GM19025 (cell line): ENCODE results near the gene SGSM2.

Experiments
- ATAC-seq: cut with Tn5 transposase; IDR thresholded peaks from one replicate; pipeline ENCODE4 v1.9.1; 2021; ENCODE audit warnings: mild to moderate bottlenecking, low read depth, moderate library complexity; ENCODE audit not compliant: unreplicated experiment

The SGSM2 gene

GRCh38 chr17:2366747-2367494 is 29.6 kb downstream of the SGSM2 start:
- no peak for ATAC-seq

DNA sequence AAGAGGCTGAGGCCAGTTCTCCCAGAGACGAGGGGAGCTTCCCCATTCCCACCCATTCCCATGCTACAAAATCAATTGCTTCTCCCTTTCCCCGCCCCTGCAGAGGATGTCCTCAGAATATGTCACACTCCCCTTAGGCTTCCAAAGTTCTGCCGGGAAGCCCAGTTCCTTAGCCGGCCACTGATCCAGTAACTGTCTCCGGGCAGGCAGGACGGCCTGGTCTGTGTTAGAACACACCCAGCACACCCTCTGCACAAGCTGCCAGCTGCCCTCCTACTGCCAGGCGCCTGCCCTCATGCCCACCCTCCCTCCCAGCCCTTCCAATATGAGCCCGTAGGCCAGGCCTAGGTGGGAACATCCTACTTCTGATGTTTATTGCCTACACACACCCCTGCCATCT is 31.1 kb downstream of the SGSM2 start:
- no peak for ATAC-seq

GRCh38 chr17:2369039-2369438 is 31.7 kb downstream of the SGSM2 start:
- ATAC-seq = no peak

DNA sequence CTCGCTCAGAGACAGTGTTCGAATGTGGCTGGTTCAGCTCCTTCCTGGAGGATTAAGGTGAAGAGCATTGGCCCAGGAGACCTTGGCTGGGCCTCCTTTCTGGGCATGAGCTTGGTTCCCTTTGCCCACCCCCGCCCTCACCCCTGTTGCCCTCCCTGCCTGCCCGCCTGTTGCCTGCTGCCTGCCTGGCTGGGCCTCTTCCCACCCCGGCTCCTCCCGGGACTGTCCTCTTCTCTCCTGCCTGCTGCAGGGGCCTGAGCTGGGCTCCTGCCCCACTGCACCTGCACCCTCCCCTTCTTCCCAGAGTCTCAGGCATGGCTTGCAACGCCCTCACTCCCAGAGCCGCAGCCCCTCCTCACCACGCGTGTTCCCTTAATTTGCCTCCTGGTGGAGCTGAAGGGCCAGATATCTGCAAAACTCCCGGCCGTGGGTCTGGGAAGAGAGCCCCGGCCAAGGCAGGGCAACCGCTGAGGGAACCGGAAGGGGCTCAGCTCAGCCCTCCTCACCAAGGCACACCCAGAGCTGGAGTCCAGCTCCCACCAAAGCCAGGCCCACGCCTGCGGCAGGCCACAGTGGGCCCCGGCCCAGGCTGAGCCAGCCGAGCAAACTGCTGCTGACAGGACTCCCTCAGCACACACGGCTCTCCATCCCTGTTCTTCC is 32.4 kb downstream of the SGSM2 start:
- no peak for ATAC-seq

DNA sequence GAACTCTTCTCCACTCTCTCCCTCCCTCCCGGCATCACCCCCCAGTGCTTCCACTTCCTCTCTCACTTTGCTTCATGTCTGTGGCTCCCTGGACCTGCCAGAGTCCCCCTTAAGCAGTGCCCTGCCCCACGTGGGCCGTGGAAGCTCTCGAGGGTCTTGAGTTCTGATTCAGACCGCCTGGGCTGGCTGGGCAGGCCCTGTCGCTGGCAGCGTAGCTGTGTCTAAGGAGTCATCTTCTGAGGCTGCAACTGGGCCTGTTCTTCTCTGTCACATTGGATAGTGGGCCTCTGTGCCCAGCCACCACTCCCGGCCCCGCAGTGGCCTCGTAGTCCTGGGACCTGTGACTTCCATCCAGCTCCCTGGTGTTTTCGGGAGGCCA is 32.9 kb downstream of the SGSM2 start:
- ATAC-seq = no peak

DNA sequence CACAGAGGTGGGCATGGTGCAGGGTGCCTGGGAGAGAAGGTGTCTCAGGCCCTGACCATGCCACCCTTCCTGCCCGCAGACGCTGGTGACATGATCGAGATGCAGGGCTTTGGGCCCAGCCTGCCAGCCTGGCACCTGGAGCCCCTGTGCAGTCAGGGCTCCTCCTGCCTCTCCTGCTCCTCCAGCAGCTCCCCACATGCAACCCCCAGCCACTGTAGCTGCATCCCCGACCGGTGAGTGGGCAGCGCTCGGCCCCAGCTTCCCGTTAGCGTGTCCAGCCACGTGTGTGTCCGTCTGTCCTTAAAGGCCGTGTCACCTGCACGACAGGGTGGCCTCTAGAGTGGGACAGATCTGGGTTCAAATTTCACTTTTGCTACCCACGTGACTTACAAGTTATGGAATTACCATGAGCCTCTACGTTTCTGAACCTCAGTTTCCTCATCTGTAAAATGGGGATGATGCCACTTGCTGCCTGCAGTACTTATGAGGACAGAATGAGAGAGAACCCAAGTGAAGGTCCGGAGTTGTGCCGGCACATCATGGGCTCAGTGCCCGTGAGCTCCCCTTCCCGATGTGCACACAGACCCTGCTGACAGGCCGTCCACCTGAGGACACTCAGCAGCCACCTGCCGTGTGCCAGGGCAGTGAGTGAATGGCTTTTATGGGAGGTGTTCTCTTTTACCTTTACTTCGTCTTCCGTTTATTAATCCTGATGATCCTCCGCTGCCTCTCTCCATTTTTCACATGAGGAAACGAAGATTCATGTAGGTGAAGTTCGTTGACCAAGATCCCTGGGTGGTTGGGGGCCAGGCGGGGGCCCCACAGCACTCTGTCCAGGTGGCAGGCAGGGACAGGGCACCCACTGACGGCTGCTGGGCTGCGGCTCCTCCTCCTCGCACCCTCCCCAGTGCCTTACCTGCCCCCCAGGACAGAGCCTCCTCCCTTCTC is 34.2 kb downstream of the SGSM2 start:
- no peak for ATAC-seq

- ATAC-seq = no peak
Measured at GRCh38 chr17:2372180-2372579, 34.9 kb downstream of the SGSM2 start.

DNA sequence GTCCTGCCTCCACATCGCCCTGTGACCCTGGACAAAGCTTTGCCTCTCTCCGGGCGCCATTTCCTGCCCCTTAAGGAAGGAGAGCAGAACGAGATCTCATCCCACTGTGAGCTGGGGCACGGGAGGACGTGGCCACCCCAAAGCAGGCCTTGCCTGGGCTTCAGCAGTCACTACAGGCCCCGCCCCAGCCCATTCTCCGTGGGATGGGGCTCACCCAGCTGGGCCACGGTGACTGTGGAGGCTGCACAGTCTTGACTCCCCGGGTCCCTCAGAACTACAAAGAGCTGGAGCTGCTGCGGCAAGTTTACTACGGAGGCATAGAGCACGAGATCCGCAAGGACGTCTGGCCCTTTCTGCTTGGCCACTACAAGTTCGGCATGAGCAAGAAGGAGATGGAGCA is 35.4 kb downstream of the SGSM2 start:
- ATAC-seq = no peak

- ATAC-seq = no peak
Measured at GRCh38 chr17:2373179-2373578, 35.9 kb downstream of the SGSM2 start.

DNA sequence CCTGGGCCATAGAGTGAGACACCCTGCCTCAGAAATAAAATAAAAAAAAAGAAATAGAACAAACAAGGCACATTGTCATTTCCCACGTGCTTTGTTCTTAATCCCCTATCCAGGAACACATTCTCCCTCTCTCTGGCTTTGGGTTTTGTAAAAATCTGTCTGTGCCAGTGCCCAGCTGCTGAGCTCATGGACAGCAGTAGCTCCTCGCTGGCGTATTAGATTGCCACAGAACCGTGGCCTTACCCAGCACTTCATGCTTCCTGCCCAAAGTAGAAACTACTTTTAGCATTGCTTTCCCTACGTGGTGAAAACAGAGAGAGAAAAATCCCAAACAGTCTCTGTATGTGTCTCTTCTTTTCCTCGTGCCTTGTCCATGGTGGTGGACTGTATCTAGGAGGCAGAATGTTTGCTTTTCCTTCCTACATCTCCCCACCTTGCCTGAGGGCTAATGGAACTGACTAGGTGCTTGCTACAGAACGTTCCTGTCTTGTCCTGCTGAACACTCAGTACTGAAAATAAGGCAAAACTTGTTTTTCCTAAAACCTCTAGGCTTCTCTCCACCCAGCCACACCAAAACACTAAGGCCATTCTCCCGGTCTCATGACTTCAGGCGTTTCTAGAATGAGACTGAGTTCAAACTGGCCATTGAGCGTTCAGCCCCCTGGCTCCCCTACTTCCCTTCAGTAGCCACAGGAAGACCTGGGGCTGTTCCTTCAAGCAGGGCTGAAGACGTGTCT is 37.4 kb downstream of the SGSM2 start:
- no peak for ATAC-seq

GRCh38 chr17:2375406-2375805 is 38.1 kb downstream of the SGSM2 start:
- ATAC-seq = no peak

- ATAC-seq = no peak
Measured at GRCh38 chr17:2376107-2376506, 38.8 kb downstream of the SGSM2 start.

DNA sequence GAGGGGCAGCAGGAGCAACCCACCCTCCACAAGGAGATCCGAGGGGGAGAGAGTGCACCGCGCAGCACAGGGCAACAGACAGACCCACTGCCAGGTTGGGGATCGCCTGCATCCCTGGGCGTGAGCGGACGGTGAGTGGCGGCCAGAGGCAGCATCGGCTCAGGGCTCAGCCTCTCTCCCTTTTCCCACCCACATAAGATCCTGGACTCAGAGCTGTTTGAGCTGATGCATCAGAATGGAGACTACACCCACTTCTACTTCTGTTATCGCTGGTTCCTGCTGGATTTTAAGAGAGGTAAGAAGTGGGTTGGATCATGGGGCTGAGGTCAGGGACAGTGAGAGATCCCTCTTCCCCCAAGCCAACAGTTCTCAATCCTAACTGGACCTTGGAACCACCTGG is 40.4 kb downstream of the SGSM2 start:
- no peak for ATAC-seq

- no peak for ATAC-seq
Measured at GRCh38 chr17:2378905-2379304, 41.6 kb downstream of the SGSM2 start.

DNA sequence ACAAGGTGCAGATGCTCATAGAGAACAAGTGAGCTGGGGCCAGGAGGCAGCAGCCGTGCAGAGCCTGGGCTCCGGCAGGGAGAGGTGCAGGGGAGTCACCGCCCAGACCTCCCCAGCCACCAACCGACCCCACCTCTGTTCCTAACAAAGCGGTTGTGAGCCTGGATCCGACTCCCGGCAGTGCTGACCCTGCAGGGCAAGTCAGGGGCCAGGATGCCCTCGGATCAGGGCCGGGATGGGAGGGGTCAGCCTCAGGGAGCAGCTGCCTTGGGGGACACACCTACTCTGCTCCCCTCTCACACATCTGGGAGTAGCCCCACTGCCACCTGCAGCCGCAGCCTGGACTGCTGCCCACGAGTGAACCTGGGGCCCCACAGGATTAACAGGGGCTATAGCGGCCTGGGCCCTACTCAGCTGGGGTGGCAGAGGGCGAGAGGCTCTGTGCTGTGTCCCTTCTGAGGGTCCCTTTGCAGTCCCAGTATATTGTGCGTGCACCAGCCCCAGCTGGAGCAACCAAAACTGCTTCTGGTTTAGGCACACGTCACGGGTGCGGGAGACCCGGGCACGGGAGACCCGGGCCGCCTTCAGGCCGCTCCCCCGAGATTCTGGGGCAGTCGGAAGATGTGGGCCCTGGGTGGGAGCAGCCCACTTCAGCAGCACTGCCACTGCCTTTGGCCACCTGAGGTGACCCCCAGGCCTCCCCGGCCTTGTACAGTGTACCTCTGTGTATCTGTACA is 42.4 kb downstream of the SGSM2 start:
- ATAC-seq = no peak

DNA sequence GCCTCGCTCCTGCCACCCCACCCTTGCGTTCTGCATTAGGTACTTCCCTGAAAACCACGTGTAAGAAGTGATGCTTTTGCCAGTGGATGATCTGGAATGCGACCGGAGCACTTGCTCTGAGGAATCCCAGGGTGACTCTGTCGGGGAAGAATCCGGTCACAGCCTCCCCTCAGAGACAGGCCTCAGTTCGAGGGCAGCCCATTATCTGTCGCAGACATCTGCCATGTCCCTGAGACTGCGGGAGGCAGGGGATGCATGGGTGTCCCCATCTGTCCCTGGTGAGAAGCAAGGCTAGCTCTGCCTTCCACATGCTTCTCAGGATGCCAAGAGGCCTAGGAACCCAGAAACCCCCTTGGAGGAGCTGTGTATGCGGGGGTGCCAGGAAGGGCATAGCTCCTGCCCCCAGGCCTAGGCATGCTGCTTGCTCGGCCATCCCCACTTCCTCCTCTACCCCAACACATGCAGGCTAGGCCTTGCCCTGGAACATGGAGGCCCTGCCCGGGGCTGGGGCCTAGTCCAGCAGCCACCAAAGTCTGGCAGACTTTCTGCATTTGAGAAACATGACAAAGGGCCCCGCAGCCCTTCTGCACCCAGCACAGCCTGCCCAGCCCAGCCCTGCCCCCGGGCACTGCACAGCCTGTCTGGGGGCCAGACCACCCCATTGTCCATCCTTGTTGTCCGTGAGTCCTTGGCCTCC is 43.1 kb downstream of the SGSM2 start:
- no peak for ATAC-seq

GRCh38 chr17:2380950-2381649 is 43.8 kb downstream of the SGSM2 start:
- ATAC-seq = no peak

GRCh38 chr17:2383628-2384167 is 46.4 kb downstream of the SGSM2 start:
- no peak for ATAC-seq
